Osteocyte (in vitro differentiated cells): ENCODE measurements around the gene TBL1X. TPM values are rescaled to one million over a fixed set of nuclear protein-coding genes. Genes with fewer than 3 reads are reported as not detected.

Experiments used
- DNase-seq: peaks from one replicate; pipeline ENCODE4 v3.0.0; 2021; ENCODE audit warnings: mixed read lengths; ENCODE audit not compliant: unreplicated experiment; ENCODE audit errors: extremely low spot score
- H3K27ac Mint-ChIP-seq: one replicate; pipeline ENCODE4 v1.8.0; 2021; ENCODE audit warnings: mild to moderate bottlenecking, mixed read lengths; ENCODE audit not compliant: unreplicated experiment
- H3K27me3 Mint-ChIP-seq: one replicate; pipeline ENCODE4 v1.8.0; 2021; ENCODE audit warnings: mixed read lengths; ENCODE audit not compliant: unreplicated experiment
- H3K36me3 Mint-ChIP-seq: one replicate; pipeline ENCODE4 v1.8.0; 2021; ENCODE audit warnings: mixed read lengths; ENCODE audit not compliant: unreplicated experiment
- H3K4me1 Mint-ChIP-seq: one replicate; pipeline ENCODE4 v1.8.0; 2021; ENCODE audit warnings: mixed read lengths; ENCODE audit not compliant: unreplicated experiment
- H3K4me3 Mint-ChIP-seq: one replicate; pipeline ENCODE4 v1.8.0; 2021; ENCODE audit warnings: mild to moderate bottlenecking, moderate library complexity, mixed read lengths; ENCODE audit not compliant: unreplicated experiment
- H3K9me3 Mint-ChIP-seq: one replicate; pipeline ENCODE4 v1.8.0; 2021; ENCODE audit warnings: mixed read lengths; ENCODE audit not compliant: unreplicated experiment
- CTCF ChIP-seq: fragments of 200-600 bp; sonication (generic); IDR thresholded peaks from 2 replicates; pipeline ENCODE4 v1.5.0; 2021; ENCODE audit warnings: antibody characterized with exemption, mild to moderate bottlenecking, moderate library complexity
- total RNA-seq: library from RNA; stranded (reverse); gene quantifications from 2 replicates; pipeline ENCODE4 v1.2.1, GENCODE V29; 2021

The TBL1X gene
- total RNA-seq, 1 donor from 2014 or later: 35.3 TPM

GRCh38 chrX:9703406-9703805 is 238.5 kb downstream of the TBL1X start:
- Mint-ChIP-seq H3K4me1 (no peaks in the 10 kb centered on the region), H3K36me3 (peaks cover 38% of the 10 kb centered on the region), H3K4me3 (no peak overlapping the region), H3K9me3 (peaks cover 8% of the 10 kb centered on the region), H3K27me3 (no peaks in the 10 kb centered on the region), H3K27ac (no peak overlapping the region)
- no peak for TF ChIP-seq CTCF
- no peak for DNase-seq

DNA sequence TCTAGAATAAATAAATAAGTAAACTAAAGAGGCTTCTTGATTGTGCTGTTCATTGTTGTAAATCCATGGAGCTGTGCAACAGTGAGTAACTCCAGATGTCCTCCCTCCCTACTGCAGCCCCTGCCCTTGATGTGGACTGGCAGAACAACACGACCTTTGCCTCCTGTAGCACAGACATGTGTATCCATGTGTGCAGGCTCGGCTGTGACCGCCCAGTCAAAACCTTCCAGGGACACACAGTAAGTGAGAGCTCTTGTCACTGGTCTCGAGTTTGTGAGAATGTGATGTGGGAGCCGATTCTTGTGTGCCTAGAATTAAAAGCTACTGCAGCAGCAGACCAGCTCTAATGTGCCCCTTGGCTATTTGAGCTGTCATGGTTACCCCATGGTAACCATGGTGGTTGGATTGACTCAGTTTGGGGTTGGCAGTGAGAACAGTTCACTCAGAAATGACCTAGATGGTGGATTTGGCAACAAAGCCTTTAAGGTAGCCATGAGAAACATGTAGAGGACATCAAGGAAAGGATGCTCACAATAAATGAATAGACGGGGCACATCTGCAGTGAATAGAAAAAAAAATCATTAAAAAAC is 240.1 kb downstream of the TBL1X start:
- Mint-ChIP-seq H3K36me3 (peaks cover 37% of the 10 kb centered on the region), H3K27me3 (no peaks in the 10 kb centered on the region), H3K9me3 (peaks cover 8% of the 10 kb centered on the region), H3K4me1 (peaks cover 3% of the 10 kb centered on the region), H3K4me3 (no peak overlapping the region), H3K27ac (no peak overlapping the region)
- DNase-seq: no peak
- no peak for TF ChIP-seq CTCF

DNA sequence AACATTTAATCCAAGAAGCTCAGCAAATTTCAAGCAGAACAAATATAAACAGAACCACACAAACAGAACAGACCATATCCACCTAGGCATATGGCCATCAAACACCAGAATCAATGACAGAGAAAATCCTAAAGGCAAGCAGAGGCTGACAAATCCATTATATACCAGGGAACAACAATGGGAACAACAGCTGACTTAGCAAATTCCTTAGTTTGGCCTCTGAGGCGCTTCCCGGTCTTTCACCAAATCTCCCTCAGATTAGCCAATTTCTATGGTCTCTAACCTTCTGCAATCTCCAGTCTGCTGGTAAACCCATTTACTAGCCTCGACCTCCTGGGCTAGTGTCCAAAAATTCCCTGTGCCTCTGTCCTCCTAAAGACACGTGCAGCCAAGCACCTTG is 241.6 kb downstream of the TBL1X start:
- Mint-ChIP-seq H3K27me3 (no peaks in the 10 kb centered on the region), H3K27ac (no peak overlapping the region), H3K4me3 (no peak overlapping the region), H3K36me3 (peaks cover 26% of the 10 kb centered on the region), H3K4me1 (peaks cover 3% of the 10 kb centered on the region), H3K9me3 (peaks cover 8% of the 10 kb centered on the region)
- no peak for DNase-seq
- no peak for TF ChIP-seq CTCF

DNA sequence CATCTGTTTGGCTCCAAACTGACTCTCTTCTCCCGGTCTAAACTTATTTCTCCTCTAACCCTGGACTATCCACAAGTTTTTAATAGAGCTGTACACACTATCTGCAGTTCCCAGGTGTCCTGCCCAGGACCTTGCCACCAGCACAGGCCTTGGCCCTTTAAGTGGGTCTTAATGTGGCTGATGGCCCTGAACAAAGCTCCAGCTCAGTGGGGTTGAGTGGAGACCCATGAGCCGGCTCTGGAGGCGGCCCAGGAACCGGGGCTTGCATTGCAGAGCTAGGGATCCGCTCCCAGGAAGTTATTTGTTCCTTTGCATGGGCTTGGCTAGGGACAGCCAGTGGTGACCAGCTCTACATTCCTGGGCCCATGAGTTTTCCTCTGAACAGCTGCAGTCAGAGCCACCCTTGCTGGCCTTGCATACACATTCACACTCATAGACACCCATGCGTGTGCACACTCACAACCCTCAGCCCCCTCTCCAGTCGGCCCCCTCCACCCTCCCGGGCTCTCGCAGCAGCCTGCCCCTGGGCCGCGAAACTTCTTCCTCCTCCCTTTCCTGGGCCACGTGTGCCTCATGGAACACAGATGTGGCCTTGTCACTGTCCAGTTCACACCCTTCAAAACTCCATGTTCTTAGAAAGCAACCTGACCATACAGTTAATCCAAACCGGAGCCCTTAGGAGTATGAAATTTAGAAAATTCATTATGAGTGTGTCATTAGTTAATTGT is 242.6 kb downstream of the TBL1X start:
- no peak for DNase-seq
- peaks cover 8% of the 10 kb centered on the region for H3K9me3 Mint-ChIP-seq
- no peak for TF ChIP-seq CTCF
- H3K4me3 Mint-ChIP-seq: no peak overlapping the region
- no peak overlapping the region for H3K27ac Mint-ChIP-seq
- no peaks in the 10 kb centered on the region for H3K27me3 Mint-ChIP-seq
- H3K36me3 Mint-ChIP-seq: peaks cover 24% of the 10 kb centered on the region
- peaks cover 3% of the 10 kb centered on the region for H3K4me1 Mint-ChIP-seq

DNA sequence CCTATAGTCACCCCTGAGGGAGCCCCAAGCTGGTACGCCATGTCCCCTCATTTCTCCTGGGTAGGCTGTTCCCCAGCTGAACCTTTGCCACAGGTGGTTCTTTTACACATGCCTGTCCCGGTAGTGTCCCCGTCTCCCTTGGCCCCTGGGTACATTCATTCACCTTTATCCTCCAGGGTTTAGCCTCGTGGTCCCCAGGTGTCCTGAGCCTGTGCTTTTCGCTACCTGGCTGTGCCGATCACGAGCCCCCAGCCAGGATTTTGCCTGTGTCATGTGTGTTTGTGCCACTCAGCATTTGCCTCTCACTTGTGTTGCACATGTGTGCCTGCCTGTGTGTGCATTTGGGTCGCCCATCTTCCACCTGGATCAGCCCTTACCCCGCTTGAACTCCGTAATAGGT is 243.2 kb downstream of the TBL1X start:
- H3K4me3 Mint-ChIP-seq: no peak overlapping the region
- peaks cover 8% of the 10 kb centered on the region for H3K9me3 Mint-ChIP-seq
- H3K27me3 Mint-ChIP-seq: no peaks in the 10 kb centered on the region
- H3K27ac Mint-ChIP-seq: no peak overlapping the region
- peaks cover 3% of the 10 kb centered on the region for H3K4me1 Mint-ChIP-seq
- no peak for DNase-seq
- no peak for TF ChIP-seq CTCF
- peaks cover 24% of the 10 kb centered on the region for H3K36me3 Mint-ChIP-seq
